WTC11 (cell line): ENCODE measurements around the gene GRB10.

Source experiments
- ATF1 ChIP-seq: sonication (generic); formaldehyde crosslinking; IDR thresholded peaks from 2 replicates; pipeline ENCODE4 v1.8.1; 2023; ENCODE audit warnings: mild to moderate bottlenecking, moderate library complexity, missing genetic modification reagents
- ATF3 ChIP-seq: sonication (generic); formaldehyde crosslinking; conservative IDR thresholded peaks from 2 replicates; pipeline ENCODE4 v1.8.1; 2022; ENCODE audit warnings: mild to moderate bottlenecking, missing genetic modification reagents
- CTCF ChIP-seq: fragments of 200-600 bp; IDR thresholded peaks from 2 replicates; pipeline ENCODE4 v1.8.0; 2022; ENCODE audit warnings: antibody characterized with exemption
- ESRRA ChIP-seq: sonication (generic); formaldehyde crosslinking; IDR thresholded peaks from 2 replicates; pipeline ENCODE4 v1.8.1; 2022; ENCODE audit warnings: mild to moderate bottlenecking, missing genetic modification reagents, borderline replicate concordance
- MAX ChIP-seq: sonication (generic); formaldehyde crosslinking; IDR thresholded peaks from 2 replicates; pipeline ENCODE4 v1.8.0; 2022; ENCODE audit warnings: mild to moderate bottlenecking, missing genetic modification reagents
- NFE2L1 ChIP-seq: sonication (generic); formaldehyde crosslinking; IDR thresholded peaks from 2 replicates; pipeline ENCODE4 v1.8.1; 2023; ENCODE audit warnings: missing genetic modification reagents
- PREB ChIP-seq: sonication (generic); formaldehyde crosslinking; IDR thresholded peaks from 2 replicates; pipeline ENCODE4 v1.8.1; 2022; ENCODE audit warnings: mild to moderate bottlenecking, missing genetic modification reagents, moderate library complexity, borderline replicate concordance
- TEAD1 ChIP-seq: sonication (generic); formaldehyde crosslinking; IDR thresholded peaks from 2 replicates; pipeline ENCODE4 v1.8.0; 2022; ENCODE audit warnings: mild to moderate bottlenecking, missing genetic modification reagents

- TF ChIP-seq CTCF: no peak
- TF ChIP-seq ATF3 (CRISPR knock-in tag): no peak
- TF ChIP-seq TEAD1 (CRISPR knock-in tag): no peak
- no peak for TF ChIP-seq ATF1 (CRISPR knock-in tag)
- TF ChIP-seq NFE2L1: no peak
- no peak for TF ChIP-seq PREB (CRISPR knock-in tag)
- no peak for TF ChIP-seq MAX (CRISPR knock-in tag)
- no peak for TF ChIP-seq ESRRA (CRISPR knock-in tag)
These were observed 76.2 kb downstream of the GRB10 start for GRCh38 chr7:50706469-50706937.
